LNCAP (cell line): ENCODE data around the gene ST6GALNAC6.

Experiments
- CTCF ChIP-seq: fragments of 450-650 bp; IDR thresholded peaks from 2 replicates; pipeline ENCODE4 v1.5.1; 2017; ENCODE audit warnings: mild to moderate bottlenecking

ST6GALNAC6 gene

GRCh38 chr9:127924736-127925444 is 25.5 kb upstream of the ST6GALNAC6 start:
- TF ChIP-seq CTCF: no peak

- TF ChIP-seq CTCF: no peak
Measured at GRCh38 chr9:127923771-127924170, 24.4 kb upstream of the ST6GALNAC6 start.

GRCh38 chr9:127923046-127923445 is 23.6 kb upstream of the ST6GALNAC6 start:
- TF ChIP-seq CTCF: no peak

GRCh38 chr9:127921557-127922120 is 22.2 kb upstream of the ST6GALNAC6 start:
- TF ChIP-seq CTCF: peak; percentile 93

- TF ChIP-seq CTCF: no peak
Measured at GRCh38 chr9:127920794-127921193, 21.4 kb upstream of the ST6GALNAC6 start.

- TF ChIP-seq CTCF: no peak
Measured at GRCh38 chr9:127919253-127919815, 19.9 kb upstream of the ST6GALNAC6 start.

GRCh38 chr9:127918183-127919107 is 19.0 kb upstream of the ST6GALNAC6 start:
- no peak for TF ChIP-seq CTCF
